ENCODE results near the gene LYRM2.
"Not testable (repeated sequence)": the region's sequence is repeated elsewhere in the genome, so short reads cannot be mapped to it uniquely, and the experiment has no call there.

The LYRM2 gene

GRCh38 chr6:89643406-89643805 is 4.9 kb upstream of the LYRM2 start:
- TF ChIP-seq CREB5 (CRISPR knock-in tag; IDR thresholded peaks at IDR 0.05; ENCODE audit: low read depth), result no peak
- no peak for TF ChIP-seq ESRRG (CRISPR knock-in tag; IDR thresholded peaks at IDR 0.05)
- TF ChIP-seq BACH2 (CRISPR knock-in tag; IDR thresholded peaks at IDR 0.05; ENCODE audit: borderline replicate concordance), result no peak
- no peak for TF ChIP-seq OSR1 (CRISPR knock-in tag; IDR thresholded peaks at IDR 0.05)
- TF ChIP-seq ISL1 (CRISPR knock-in tag; IDR thresholded peaks at IDR 0.05), result no peak
- no peak for TF ChIP-seq PATZ1 (CRISPR knock-in tag; IDR thresholded peaks at IDR 0.05; ENCODE audit: borderline replicate concordance)
- no peak for TF ChIP-seq ZNF8 (CRISPR knock-in tag; IDR thresholded peaks at IDR 0.05)
- TF ChIP-seq CSDC2 (CRISPR knock-in tag; IDR thresholded peaks at IDR 0.05), result no peak
- no peak for TF ChIP-seq TCF4 (CRISPR knock-in tag; IDR thresholded peaks at IDR 0.05; ENCODE audit: borderline replicate concordance)
- no peak for TF ChIP-seq ZNF565 (CRISPR knock-in tag; conservative IDR thresholded peaks at IDR 0.05; ENCODE audit: low read depth)
- no peak for TF ChIP-seq ZC3H10 (CRISPR knock-in tag; IDR thresholded peaks at IDR 0.05)
- TF ChIP-seq PPARA (CRISPR knock-in tag; IDR thresholded peaks at IDR 0.05; ENCODE audit: borderline replicate concordance), result no peak
- no peak for ATAC-seq

- ATAC-seq, result no peak
- TF ChIP-seq ZNF8 (CRISPR knock-in tag; IDR thresholded peaks at IDR 0.05) (no peak), ESRRG (CRISPR knock-in tag; IDR thresholded peaks at IDR 0.05) (no peak), TCF4 (CRISPR knock-in tag; IDR thresholded peaks at IDR 0.05; ENCODE audit: borderline replicate concordance) (no peak), BACH2 (CRISPR knock-in tag; IDR thresholded peaks at IDR 0.05; ENCODE audit: borderline replicate concordance) (no peak), TOX (CRISPR knock-in tag; IDR thresholded peaks at IDR 0.05; ENCODE audit: borderline replicate concordance) (no peak), ISL1 (CRISPR knock-in tag; IDR thresholded peaks at IDR 0.05) (no peak), CREB5 (CRISPR knock-in tag; IDR thresholded peaks at IDR 0.05; ENCODE audit: low read depth) (no peak), PATZ1 (CRISPR knock-in tag; IDR thresholded peaks at IDR 0.05; ENCODE audit: borderline replicate concordance) (no peak), ARNTL (CRISPR knock-in tag; IDR thresholded peaks at IDR 0.05; ENCODE audit: borderline replicate concordance, low read depth) (no peak), PPARA (CRISPR knock-in tag; IDR thresholded peaks at IDR 0.05; ENCODE audit: borderline replicate concordance) (no peak), CSDC2 (CRISPR knock-in tag; IDR thresholded peaks at IDR 0.05) (no peak), RARB (CRISPR knock-in tag; IDR thresholded peaks at IDR 0.05) (no peak), OSR1 (CRISPR knock-in tag; IDR thresholded peaks at IDR 0.05) (no peak), TSHZ2 (CRISPR knock-in tag; IDR thresholded peaks at IDR 0.05) (no peak), POU6F1 (CRISPR knock-in tag; IDR thresholded peaks at IDR 0.05; ENCODE audit: borderline replicate concordance, low read depth) (no peak), ZNF70 (CRISPR knock-in tag; IDR thresholded peaks at IDR 0.05) (no peak), SNAI2 (CRISPR knock-in tag; IDR thresholded peaks at IDR 0.05) (no peak), ZFP30 (CRISPR knock-in tag; IDR thresholded peaks at IDR 0.05) (no peak)
These were observed 4.4 kb upstream of the LYRM2 start for GRCh38 chr6:89642956-89643355.

- ATAC-seq, result not testable (repeated sequence)
These were observed 3.0 kb upstream of the LYRM2 start for GRCh38 chr6:89641581-89641980.

Measured in SK-N-SH treated with all-trans-retinoic acid at 6 μM for 48 hours (cell line).